Sigmoid colon (tissue), 7 donors: Measurements from ENCODE around the gene C1orf226. TPM values are rescaled to one million over a fixed set of nuclear protein-coding genes. Genes with fewer than 3 reads are reported as not detected.

Experiments used
- DNase-seq: peaks from one replicate; pipeline ENCODE4 v3.0.0-alpha.2; 2019
- H3K27ac ChIP-seq, 4 donors: fragments of 200-600 bp; sonication (generic); one replicate each; pipeline ENCODE4 v1.5.1; 2016 to 2019; ENCODE audit warnings: mild to moderate bottlenecking in 1 of 4
- H3K27me3 ChIP-seq, 3 donors: fragments of 200-600 bp; sonication (generic); one replicate each; pipeline ENCODE4 v1.5.1; 2019; ENCODE audit warnings: mild to moderate bottlenecking in 1 of 3
- H3K36me3 ChIP-seq, 4 donors: fragments of 200-600 bp; sonication (generic); one replicate each; pipeline ENCODE4 v1.5.1; 2016 to 2019
- H3K4me1 ChIP-seq, 4 donors: fragments of 200-600 bp; sonication (generic); one replicate each; pipeline ENCODE4 v1.5.1; 2017 to 2019
- H3K4me3 ChIP-seq, 4 donors: fragments of 200-600 bp; sonication (generic); one replicate each; pipeline ENCODE4 v1.5.1; 2017 to 2019; ENCODE audit warnings: mild to moderate bottlenecking in 2 of 4, moderate library complexity in 1 of 4
- H3K9me3 ChIP-seq, 4 donors: fragments of 200-600 bp in 3 of 4; sonication (generic) in 3 of 4; one replicate each; pipeline versions ENCODE4 v1.5.1 to v1.6.1; 2013 to 2019
- CTCF ChIP-seq, 4 experiments: fragments of 450-650 bp in 3 of 4; fragments of 200-600 bp in 1 of 4; IDR thresholded peaks; one replicate each; pipeline ENCODE4 v1.5.1; 2016 to 2019; ENCODE audit warnings: antibody characterized with exemption in 4 of 4, mild to moderate bottlenecking in 3 of 4, moderate library complexity in 2 of 4
- EP300 ChIP-seq, 4 donors: sonication (generic); formaldehyde crosslinking; IDR thresholded peaks; one replicate each; pipeline ENCODE4 v1.6.1; 2017; ENCODE audit warnings: antibody characterized with exemption in 4 of 4
- POLR2A ChIP-seq, 2 donors: fragments of 450-650 bp; IDR thresholded peaks; one replicate each; pipeline ENCODE4 v1.6.1; 2016; ENCODE audit warnings: antibody characterized with exemption in 2 of 2, mild to moderate bottlenecking in 2 of 2, moderate library complexity in 2 of 2
- POLR2AphosphoS5 ChIP-seq, 4 donors: sonication (generic); formaldehyde crosslinking; IDR thresholded peaks; one replicate each; pipeline ENCODE4 v1.6.1; 2017; ENCODE audit warnings: antibody characterized with exemption in 4 of 4
- WGBS, 2 donors: extraction: QIAGEN DNeasy Blood & Tissue Kit; methylation state at CpG; one replicate each; pipeline ENCODE4 v1.1.7; 2013; 5-methylcytosine and 5-hydroxymethylcytosine counted together
- intact Hi-C: fragments of 100-400 bp; cut with DNase I; formaldehyde crosslinking; loops from one replicate; pipeline ENCODE4 v1.15.1; 2023
- polyA plus RNA-seq, 3 donors: library from polyadenylated mRNA; stranded (reverse); fragments of 200-250 nt; gene quantifications; one replicate each; pipeline ENCODE4 v1.2.3, GENCODE V29; 2013
- total RNA-seq, 4 donors: library from RNA; depleted of rRNA; stranded (reverse); fragments of >200 nt; gene quantifications; one replicate each; pipeline ENCODE4 v1.1.0, GENCODE V29; 2016
- donor health status: healthy with polysubstance abuse.
- donor health status: Bipolar disorder and iron deficiency.
- donor health status: healthy.

C1orf226 gene
- total and polyA plus RNA-seq, 7 donors, result 6.6 to 16.1 (median 13.2) TPM

- no peaks in the 10 kb centered on the region for H3K27me3 ChIP-seq
- TF ChIP-seq POLR2A (IDR thresholded peaks at IDR 0.05) (no peak), EP300 (IDR thresholded peaks at IDR 0.05) (no peak), CTCF (IDR thresholded peaks at IDR 0.05) (no peak), POLR2AphosphoS5 (IDR thresholded peaks at IDR 0.05) (no peak)
- H3K36me3 ChIP-seq, result peaks cover 0 to 6% (median 0%) of the 10 kb centered on the region in 4 donors
- DNase-seq, result no peak
- H3K4me3 ChIP-seq, result no peak overlapping the region
- no peaks in the 10 kb centered on the region for H3K9me3 ChIP-seq
- H3K4me1 ChIP-seq, result no peaks in the 10 kb centered on the region
- WGBS, 2 donors, result 18 to 68% methylated on average over 1 of the region's 1 CpG
- H3K27ac ChIP-seq, result no peak overlapping the region
- intact Hi-C loops, result no loop called here
Observed at GRCh38 chr1:162370161-162370560, 11.4 kb upstream of the C1orf226 start.

DNA sequence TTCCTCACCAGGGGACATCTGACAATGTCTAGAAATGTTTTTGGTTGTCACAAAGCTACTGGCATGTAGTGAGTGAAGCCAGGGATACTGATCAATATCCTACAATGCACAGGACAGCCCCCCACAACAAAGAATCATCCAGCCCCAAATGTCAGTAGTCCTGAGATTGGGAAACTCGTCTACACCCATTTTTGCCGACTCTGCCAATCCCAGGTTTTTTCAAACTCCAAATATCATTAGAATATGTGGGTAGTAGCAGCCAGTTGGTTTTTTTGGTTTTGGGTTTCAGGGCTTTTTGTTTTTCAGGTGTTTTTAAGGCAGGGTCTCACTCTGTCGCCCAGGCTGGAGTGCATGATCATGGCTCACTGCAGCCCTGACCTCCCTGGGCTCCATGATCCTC lies 10.8 kb upstream of the C1orf226 start:
- Histone ChIP-seq H3K27ac (no peak overlapping the region), H3K36me3 (peaks cover 0 to under 1% (median 0%) of the 10 kb centered on the region in 4 donors), H3K27me3 (no peaks in the 10 kb centered on the region), H3K4me3 (no peak overlapping the region), H3K9me3 (no peaks in the 10 kb centered on the region), H3K4me1 (no peaks in the 10 kb centered on the region)
- intact Hi-C loops, result no loop called here
- peak; percentile 7 for DNase-seq
- WGBS, 2 donors, result 92 to 96% methylated on average over 3 of the region's 3 CpGs
- no peak for TF ChIP-seq EP300 (IDR thresholded peaks at IDR 0.05)
- TF ChIP-seq POLR2A (IDR thresholded peaks at IDR 0.05), result no peak
- TF ChIP-seq POLR2AphosphoS5 (IDR thresholded peaks at IDR 0.05), result no peak
- TF ChIP-seq CTCF (IDR thresholded peaks at IDR 0.05), result no peak

- Histone ChIP-seq H3K27ac (no peak overlapping the region), H3K9me3 (no peaks in the 10 kb centered on the region), H3K4me1 (no peaks in the 10 kb centered on the region), H3K36me3 (no peaks in the 10 kb centered on the region), H3K4me3 (no peak overlapping the region), H3K27me3 (no peaks in the 10 kb centered on the region)
- TF ChIP-seq POLR2AphosphoS5 (IDR thresholded peaks at IDR 0.05) (no peak), EP300 (IDR thresholded peaks at IDR 0.05) (no peak), CTCF (IDR thresholded peaks at IDR 0.05) (no peak), POLR2A (IDR thresholded peaks at IDR 0.05) (no peak)
- intact Hi-C loops, result no loop called here
- DNase-seq, result no peak
- WGBS, 2 donors, result 82 to 91% methylated on average over 6 of the region's 6 CpGs
Observed at GRCh38 chr1:162371611-162372010, 9.9 kb upstream of the C1orf226 start.

- Histone ChIP-seq H3K27me3 (no peaks in the 10 kb centered on the region), H3K4me1 (no peaks in the 10 kb centered on the region), H3K9me3 (no peaks in the 10 kb centered on the region), H3K4me3 (no peak overlapping the region), H3K27ac (no peak overlapping the region), H3K36me3 (no peaks in the 10 kb centered on the region)
- intact Hi-C loops, result no loop called here
- TF ChIP-seq CTCF (IDR thresholded peaks at IDR 0.05) (no peak), POLR2AphosphoS5 (IDR thresholded peaks at IDR 0.05) (no peak), POLR2A (IDR thresholded peaks at IDR 0.05) (no peak), EP300 (IDR thresholded peaks at IDR 0.05) (no peak)
- WGBS, 2 donors, result 23 to 40% methylated on average over 13 of the region's 13 CpGs
- DNase-seq, result peak; percentile 48
Observed at GRCh38 chr1:162372159-162373071, 9.1 kb upstream of the C1orf226 start.
